Gastroesophageal sphincter (tissue), 4 donors: Measurements from ENCODE around the gene DOP1B. TPM values are rescaled to one million over a fixed set of nuclear protein-coding genes. Genes with fewer than 3 reads are reported as not detected.

Experiments
- ATAC-seq: fragments of 150-250 bp; one replicate; pipeline ENCODE4 v1.9.1; 2016; ENCODE audit warnings: mild to moderate bottlenecking, moderate library complexity
- H3K27ac ChIP-seq, 4 donors: fragments of 200-600 bp; sonication (generic) in 3 of 4; 1 replicate in 3 of 4; 2 replicates in 1 of 4; pipeline ENCODE4 v1.5.1; 2016 to 2019
- H3K27me3 ChIP-seq: fragments of 200-600 bp; sonication (generic); one replicate; pipeline ENCODE4 v1.5.1; 2019
- H3K36me3 ChIP-seq, 2 donors: fragments of 200-600 bp; sonication (generic); one replicate each; pipeline ENCODE4 v1.5.1; 2019; ENCODE audit warnings: control low read depth in 1 of 2
- H3K4me1 ChIP-seq, 3 donors: fragments of 200-600 bp; sonication (generic); 1 replicate in 2 of 3; 2 replicates in 1 of 3; pipeline ENCODE4 v1.5.1; 2016 to 2019; ENCODE audit warnings: control low read depth in 2 of 3
- H3K4me3 ChIP-seq, 2 donors: fragments of 200-600 bp; sonication (generic); one replicate each; pipeline ENCODE4 v1.5.1; 2019; ENCODE audit warnings: mild to moderate bottlenecking in 1 of 2, moderate library complexity in 1 of 2
- H3K9me3 ChIP-seq, 3 donors: fragments of 200-600 bp; sonication (generic); one replicate each; pipeline ENCODE4 v1.5.1; 2017 to 2019; ENCODE audit warnings: control low read depth in 2 of 3
- CTCF ChIP-seq, 4 experiments: fragments of 200-600 bp in 2 of 4; fragments of 450-650 bp in 2 of 4; sonication (generic) in 1 of 4; IDR thresholded peaks; one replicate each; pipeline ENCODE4 v1.5.1; 2017 to 2019; ENCODE audit warnings: antibody characterized with exemption in 4 of 4, mild to moderate bottlenecking in 2 of 4, moderate library complexity in 2 of 4
- EP300 ChIP-seq: sonication (generic); formaldehyde crosslinking; IDR thresholded peaks from one replicate; pipeline ENCODE4 v1.6.1; 2017; ENCODE audit warnings: antibody characterized with exemption, mild to moderate bottlenecking
- POLR2A ChIP-seq, 2 donors: fragments of 450-650 bp; IDR thresholded peaks; one replicate each; pipeline ENCODE4 v1.6.1; 2017; ENCODE audit warnings: antibody characterized with exemption in 2 of 2, mild to moderate bottlenecking in 2 of 2, moderate library complexity in 1 of 2
- POLR2AphosphoS5 ChIP-seq: sonication (generic); formaldehyde crosslinking; IDR thresholded peaks from one replicate; pipeline ENCODE4 v1.6.1; 2017; ENCODE audit warnings: antibody characterized with exemption
- WGBS, 2 donors: methylation state at CpG; one replicate each; pipeline ENCODE4 v1.1.5; 2018; ENCODE audit warnings: low coverage in 1 of 2; 5-methylcytosine and 5-hydroxymethylcytosine counted together
- total RNA-seq, 4 donors: library from RNA; depleted of rRNA; stranded (reverse); fragments of >200 nt; gene quantifications; one replicate each; pipeline ENCODE4 v1.1.0, GENCODE V29; 2016

Gene DOP1B
- total RNA-seq, result 10 to 100 TPM in 2 of 4 donors, 1 to 10 TPM in 2; 7.2 to 12.0 (median 10.4) TPM

GRCh38 chr21:36156815-36157670, at the start of gene DOP1B:
Gene DOP1B (plus strand): TSS chr21:36156824. CDS start chr21:36164734, 7,910 bp downstream.
- no peaks in the 10 kb centered on the region for H3K36me3 ChIP-seq
- peak within 1 kb of the TSS; percentile 76 to 85 for H3K4me3 ChIP-seq
- no peaks in the 10 kb centered on the region for H3K9me3 ChIP-seq
- H3K4me1 ChIP-seq, result peaks cover 0 to 23% (median 5%) of the 10 kb centered on the region in 3 donors
- peak within 1 kb of the TSS; percentile 31 to 90 (median 85) for H3K27ac ChIP-seq
- no peak for TF ChIP-seq EP300
- peak; percentile 70 to 73 for TF ChIP-seq POLR2A (IDR thresholded peaks at IDR 0.05)
- TF ChIP-seq CTCF (IDR thresholded peaks at IDR 0.05), result peak in 2 of 4 experiments; percentile 3 to 10
- no peak for TF ChIP-seq POLR2AphosphoS5
- no peaks in the 10 kb centered on the region for H3K27me3 ChIP-seq
- ATAC-seq, result no peak
- WGBS, 2 donors, result 1 to 2% methylated on average over 9 to 10 of the region's 83 CpGs

- peaks cover 0 to 20% (median 4%) of the 10 kb centered on the region in 3 donors for H3K4me1 ChIP-seq
- TF ChIP-seq POLR2AphosphoS5, result no peak
- TF ChIP-seq POLR2A (IDR thresholded peaks at IDR 0.05), result no peak
- no peak for TF ChIP-seq EP300
- TF ChIP-seq CTCF (IDR thresholded peaks at IDR 0.05), result no peak
- no peak overlapping the region for H3K27ac ChIP-seq
- ATAC-seq, result no peak
- H3K4me3 ChIP-seq, result no peak overlapping the region
- no peaks in the 10 kb centered on the region for H3K36me3 ChIP-seq
- H3K27me3 ChIP-seq, result peaks cover 7% of the 10 kb centered on the region
- 92 to 95% methylated on average over 9 to 10 of the region's 10 CpGs for WGBS, 2 donors
- no peaks in the 10 kb centered on the region for H3K9me3 ChIP-seq
These were observed 46.8 kb upstream of the DOP1B start for GRCh38 chr21:36109868-36110267.

- H3K4me1 ChIP-seq, result peaks cover 0 to 17% (median 4%) of the 10 kb centered on the region in 3 donors
- no peak overlapping the region for H3K4me3 ChIP-seq
- TF ChIP-seq POLR2A (IDR thresholded peaks at IDR 0.05) (no peak), EP300 (no peak), POLR2AphosphoS5 (no peak), CTCF (IDR thresholded peaks at IDR 0.05) (no peak)
- WGBS, 2 donors, result 57 to 81% methylated on average over 2 to 8 of the region's 8 CpGs
- no peak for ATAC-seq
- no peaks in the 10 kb centered on the region for H3K27me3 ChIP-seq
- H3K27ac ChIP-seq, result no peak overlapping the region
- H3K36me3 ChIP-seq, result no peaks in the 10 kb centered on the region
- H3K9me3 ChIP-seq, result no peaks in the 10 kb centered on the region
These were observed 45.4 kb upstream of the DOP1B start for GRCh38 chr21:36111238-36111637.

- TF ChIP-seq POLR2AphosphoS5 (no peak), POLR2A (IDR thresholded peaks at IDR 0.05) (no peak), CTCF (IDR thresholded peaks at IDR 0.05) (no peak), EP300 (no peak)
- 62 to 75% methylated on average over 6 to 11 of the region's 17 CpGs for whole genome bisulfite sequencing, 2 donors
- ATAC-seq, result no peak
- Histone ChIP-seq H3K4me3 (no peak overlapping the region), H3K9me3 (no peaks in the 10 kb centered on the region), H3K36me3 (no peaks in the 10 kb centered on the region), H3K27me3 (no peaks in the 10 kb centered on the region), H3K27ac (no peak overlapping the region), H3K4me1 (peaks cover 0 to 17% (median 4%) of the 10 kb centered on the region in 3 donors)
These were observed 42.8 kb upstream of the DOP1B start for GRCh38 chr21:36113647-36114428.
